ENCODE results near the gene EFEMP2. TPM values are rescaled to one million over a fixed set of nuclear protein-coding genes. Genes with fewer than 3 reads are reported as not detected.

The EFEMP2 gene
- total RNA-seq, 1 experiment from 2014 or later, result 3.4 TPM

DNA sequence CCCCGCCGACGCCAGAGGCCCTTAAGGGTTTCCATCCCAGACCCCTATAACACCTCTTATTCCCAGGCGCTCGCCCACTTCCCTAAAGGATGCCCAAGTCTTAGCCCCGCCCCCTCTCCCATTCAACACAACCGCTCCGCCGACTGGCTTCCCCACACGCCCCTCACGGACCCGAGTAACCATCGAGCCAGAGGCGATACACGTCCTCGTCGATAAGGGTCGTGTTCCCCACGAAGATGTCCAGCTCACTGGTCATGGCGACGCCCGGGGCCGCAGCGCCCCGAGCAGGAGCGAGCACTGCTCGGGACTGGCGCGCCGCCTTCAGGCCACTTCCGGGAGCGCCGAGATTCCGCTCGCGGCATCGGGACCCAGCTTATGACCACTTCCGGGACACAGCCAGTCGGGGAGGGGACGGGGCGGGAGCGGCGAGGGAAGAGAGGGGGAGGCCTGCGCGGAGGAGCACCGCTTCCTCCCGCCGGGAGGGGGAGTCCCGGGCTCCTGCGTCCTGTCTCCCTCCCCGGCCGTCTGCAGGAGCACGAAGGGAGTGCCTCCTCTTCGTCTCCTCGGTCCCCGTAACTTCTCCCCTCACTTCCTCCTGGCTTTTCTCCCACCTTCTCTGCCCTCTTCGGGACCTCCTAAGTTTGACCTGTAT lies 15.7 kb upstream of the EFEMP2 start, which contains the start of gene FIBP:
Gene FIBP (minus strand): TSS at position 309 of the 652 bp plus-strand sequence. CDS start 53 bp downstream, at position 256.
- H3K9me3 Mint-ChIP-seq (ENCODE audit: low read depth, unreplicated experiment), result no peaks in the 10 kb centered on the region
- BruUV-seq (replicated peaks), result no TSS peak
- H3K4me1 Mint-ChIP-seq (ENCODE audit: low read depth, unreplicated experiment), result peaks cover 48% of the 10 kb centered on the region
- H3K4me3 Mint-ChIP-seq (ENCODE audit: low read depth, unreplicated experiment), result peak within 1 kb of the TSS; percentile 83
- H3K27ac Mint-ChIP-seq (ENCODE audit: unreplicated experiment), result peak within 1 kb of the TSS; percentile 92
- intact Hi-C loops (cut with micrococcal nuclease; ENCODE audit: unreplicated experiment), result loop anchor here (10.0 kb wide), 1 partner anchor 97 kb away; no protein-coding TSS in a partner anchor
- peak; percentile 96 for DNase-seq
- H3K27me3 Mint-ChIP-seq (ENCODE audit: unreplicated experiment), result no peaks in the 10 kb centered on the region
- CTCF ChIA-PET, result interaction anchor here (0.6 to 3.3 kb wide), 29 partner anchors 9 to 305 kb away, joined by 3 to 37 read pairs (median 4); partner anchors contain the start of genes BANF1, CFL1, FOSL1 and KAT5
- TF ChIP-seq, protein P1, sequence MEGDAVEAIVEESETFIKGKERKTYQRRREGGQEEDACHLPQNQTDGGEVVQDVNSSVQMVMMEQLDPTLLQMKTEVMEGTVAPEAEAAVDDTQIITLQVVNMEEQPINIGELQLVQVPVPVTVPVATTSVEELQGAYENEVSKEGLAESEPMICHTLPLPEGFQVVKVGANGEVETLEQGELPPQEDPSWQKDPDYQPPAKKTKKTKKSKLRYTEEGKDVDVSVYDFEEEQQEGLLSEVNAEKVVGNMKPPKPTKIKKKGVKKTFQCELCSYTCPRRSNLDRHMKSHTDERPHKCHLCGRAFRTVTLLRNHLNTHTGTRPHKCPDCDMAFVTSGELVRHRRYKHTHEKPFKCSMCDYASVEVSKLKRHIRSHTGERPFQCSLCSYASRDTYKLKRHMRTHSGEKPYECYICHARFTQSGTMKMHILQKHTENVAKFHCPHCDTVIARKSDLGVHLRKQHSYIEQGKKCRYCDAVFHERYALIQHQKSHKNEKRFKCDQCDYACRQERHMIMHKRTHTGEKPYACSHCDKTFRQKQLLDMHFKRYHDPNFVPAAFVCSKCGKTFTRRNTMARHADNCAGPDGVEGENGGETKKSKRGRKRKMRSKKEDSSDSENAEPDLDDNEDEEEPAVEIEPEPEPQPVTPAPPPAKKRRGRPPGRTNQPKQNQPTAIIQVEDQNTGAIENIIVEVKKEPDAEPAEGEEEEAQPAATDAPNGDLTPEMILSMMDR (IDR thresholded peaks at IDR 0.05; ENCODE audit: unreplicated experiment), result peak; percentile 90
- H3K36me3 Mint-ChIP-seq (ENCODE audit: insufficient read depth, unreplicated experiment), result peaks cover 84% of the 10 kb centered on the region

DNA sequence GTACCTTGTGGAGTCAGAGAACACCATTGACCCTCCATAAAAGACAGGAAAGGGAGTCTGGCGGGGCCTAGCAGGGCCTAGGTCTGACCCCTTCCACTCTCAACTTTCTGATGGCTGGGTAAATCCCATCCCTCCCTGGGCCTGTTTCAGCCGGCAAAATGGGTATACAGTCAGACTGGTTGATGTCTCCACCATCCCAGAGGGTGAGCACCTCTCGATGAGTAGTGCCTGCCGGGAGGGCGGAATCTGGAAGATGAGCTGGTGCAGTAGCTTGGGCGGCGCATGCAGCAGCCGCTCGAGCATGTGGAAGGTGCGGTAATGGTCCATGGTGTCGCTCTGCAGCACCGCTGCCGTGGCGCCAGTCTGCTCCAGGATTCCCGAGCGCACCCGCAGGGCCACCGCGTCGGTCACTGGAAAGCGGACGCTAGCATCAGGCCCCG lies 15.1 kb upstream of the EFEMP2 start:
- CTCF ChIA-PET, result interaction anchor here (0.6 to 3.3 kb wide), 26 partner anchors 9 to 304 kb away, joined by 3 to 37 read pairs (median 5); partner anchors contain the start of genes BANF1, CFL1, FOSL1 and KAT5
- TF ChIP-seq, protein P1 (IDR thresholded peaks at IDR 0.05; ENCODE audit: unreplicated experiment), result no peak
- Mint-ChIP-seq H3K36me3 (ENCODE audit: insufficient read depth, unreplicated experiment) (peaks cover 79% of the 10 kb centered on the region), H3K9me3 (ENCODE audit: low read depth, unreplicated experiment) (no peaks in the 10 kb centered on the region), H3K4me3 (ENCODE audit: low read depth, unreplicated experiment) (peak overlapping the region; percentile 83), H3K27me3 (ENCODE audit: unreplicated experiment) (no peaks in the 10 kb centered on the region), H3K27ac (ENCODE audit: unreplicated experiment) (peak overlapping the region; percentile 92), H3K4me1 (ENCODE audit: low read depth, unreplicated experiment) (peaks cover 45% of the 10 kb centered on the region)
- peak; percentile 32 for DNase-seq
- TSS peak; percentile 12 for BruUV-seq (replicated peaks)
- intact Hi-C loops (cut with micrococcal nuclease; ENCODE audit: unreplicated experiment), result loop anchor here (10.0 kb wide), 1 partner anchor 97 kb away; no protein-coding TSS in a partner anchor

DNA sequence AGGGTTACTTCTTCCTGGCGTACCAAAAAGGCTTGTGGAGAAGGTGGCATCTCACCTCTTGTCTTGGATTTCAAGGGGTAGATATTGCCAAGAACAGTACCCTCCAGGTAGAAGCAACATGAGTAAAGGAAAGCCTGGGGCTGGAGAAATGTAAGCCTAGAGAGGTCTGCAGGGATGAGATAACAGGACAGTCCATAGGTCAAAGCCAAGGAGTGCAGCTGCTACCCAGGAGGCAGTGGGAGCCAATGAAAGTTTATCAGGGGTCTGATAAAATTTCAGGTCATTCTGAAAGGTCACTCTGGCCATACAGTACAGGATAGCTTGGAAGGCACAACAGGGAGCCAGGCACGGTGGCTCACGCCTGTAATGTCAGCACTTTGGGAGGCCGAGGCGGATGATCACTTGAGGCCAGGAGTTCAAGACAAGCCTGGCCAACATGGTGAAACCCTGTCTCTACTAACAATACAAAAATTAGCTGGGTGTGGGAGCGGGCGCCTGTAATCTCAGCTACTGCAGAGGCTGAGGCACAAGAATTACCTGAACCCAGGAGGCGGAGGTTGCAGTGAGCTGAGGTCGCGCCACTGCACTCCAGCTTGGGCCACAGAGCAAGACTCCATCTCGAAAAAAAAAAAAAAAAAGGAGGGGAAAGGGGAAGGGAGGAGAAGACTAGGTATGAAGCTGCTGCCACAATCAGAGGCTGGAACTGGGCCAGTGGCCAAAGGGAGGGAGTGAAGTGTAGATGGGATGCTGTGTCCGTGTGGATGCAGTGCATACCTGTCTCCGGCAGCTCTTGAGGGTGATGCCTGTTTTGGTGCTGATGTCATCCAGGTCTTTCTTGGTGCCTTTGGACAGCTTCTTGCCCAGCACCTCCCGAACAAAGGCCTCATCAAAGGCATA lies 14.5 kb upstream of the EFEMP2 start:
- no peak for DNase-seq
- Mint-ChIP-seq H3K4me1 (ENCODE audit: low read depth, unreplicated experiment) (peaks cover 39% of the 10 kb centered on the region), H3K4me3 (ENCODE audit: low read depth, unreplicated experiment) (peak overlapping the region; percentile 83), H3K9me3 (ENCODE audit: low read depth, unreplicated experiment) (no peaks in the 10 kb centered on the region), H3K27me3 (ENCODE audit: unreplicated experiment) (no peaks in the 10 kb centered on the region), H3K36me3 (ENCODE audit: insufficient read depth, unreplicated experiment) (peaks cover 76% of the 10 kb centered on the region), H3K27ac (ENCODE audit: unreplicated experiment) (peak overlapping the region; percentile 92)
- CTCF ChIA-PET, result interaction anchor here (0.6 to 3.3 kb wide), 6 partner anchors 13 to 176 kb away, joined by 3 to 37 read pairs (median 10); partner anchors contain the start of genes CFL1, FOSL1, KAT5 and MUS81
- BruUV-seq (replicated peaks), result no TSS peak
- intact Hi-C loops (cut with micrococcal nuclease; ENCODE audit: unreplicated experiment), result loop anchor here (10.0 kb wide), 1 partner anchor 98 kb away; no protein-coding TSS in a partner anchor
- TF ChIP-seq, protein P1 (IDR thresholded peaks at IDR 0.05; ENCODE audit: unreplicated experiment), result no peak
